Heart right ventricle (tissue), 16 donors: ENCODE data around the gene PBLD. TPM values are rescaled to one million over a fixed set of nuclear protein-coding genes. Genes with fewer than 3 reads are reported as not detected.

Source experiments
- ATAC-seq, 8 donors: fragments of 200-7000 bp; cut with Tn5 transposase; one replicate each; pipeline ENCODE4 v1.9.1; 2020; ENCODE audit warnings: mild to moderate bottlenecking in 8 of 8, moderate library complexity in 8 of 8, moderate number of reproducible peaks in 1 of 8
- DNase-seq, 2 donors: peaks; one replicate each; pipeline ENCODE4 v3.0.0-alpha.2; 2020
- H3K27ac ChIP-seq, 10 donors: fragments of 200-600 bp; sonication (generic) in 2 of 10; one replicate each; pipeline versions ENCODE4 v1.5.0 to v1.8.0; 2020 to 2022; ENCODE audit warnings: mild to moderate bottlenecking in 3 of 10
- H3K27me3 ChIP-seq, 7 donors: fragments of 200-600 bp; one replicate each; pipeline ENCODE4 v1.8.0; 2021 to 2022; ENCODE audit warnings: mild to moderate bottlenecking in 2 of 7
- H3K36me3 ChIP-seq, 9 donors: fragments of 200-600 bp; sonication (generic) in 1 of 9; one replicate each; pipeline versions ENCODE4 v1.5.0 to v1.8.0; 2020 to 2022; ENCODE audit warnings: mild to moderate bottlenecking in 2 of 9
- H3K4me1 ChIP-seq, 9 donors: fragments of 200-600 bp; sonication (generic) in 1 of 9; one replicate each; pipeline versions ENCODE4 v1.5.0 to v1.8.0; 2020 to 2022; ENCODE audit warnings: mild to moderate bottlenecking in 4 of 9
- H3K4me3 ChIP-seq, 10 donors: fragments of 200-600 bp; sonication (generic) in 2 of 10; one replicate each; pipeline versions ENCODE4 v1.5.0 to v1.8.0; 2020 to 2022; ENCODE audit warnings: mild to moderate bottlenecking in 7 of 10, moderate library complexity in 2 of 10
- H3K9me3 ChIP-seq, 11 donors: fragments of 200-600 bp in 10 of 11; sonication (generic) in 2 of 11; one replicate each; pipeline versions ENCODE4 v1.5.0 to v1.8.0; 2013 to 2022; ENCODE audit warnings: mild to moderate bottlenecking in 2 of 11, control low read depth in 1 of 11, moderate library complexity in 1 of 11
- CTCF ChIP-seq, 9 donors: fragments of 200-600 bp; sonication (generic) in 2 of 9; IDR thresholded peaks; one replicate each; pipeline versions ENCODE4 v1.5.0 to v1.8.0; 2021 to 2022; ENCODE audit warnings: antibody characterized with exemption in 9 of 9, mild to moderate bottlenecking in 5 of 9, moderate library complexity in 1 of 9
- WGBS, 2 donors: extraction: QIAGEN DNeasy Blood & Tissue Kit; methylation state at CpG; one replicate each; pipeline ENCODE4 v1.1.7; 2013; ENCODE audit warnings: inconsistent platforms in 1 of 2; 5-methylcytosine and 5-hydroxymethylcytosine counted together
- intact Hi-C, 10 donors: fragments of 100-400 bp; cut with DNase I; formaldehyde crosslinking; loops; one replicate each; pipeline versions ENCODE4 v1.11.1 to v1.14.2; 2022
- polyA plus RNA-seq, 2 donors: library from polyadenylated mRNA; stranded (reverse); fragments of 200-250 nt; gene quantifications; one replicate each; pipeline ENCODE4 v1.2.3, GENCODE V29; 2013
- total RNA-seq, 10 donors: library from RNA; stranded (reverse); fragmentation: NEBNext Ultra II Directional in 3 of 10; extraction: Animal tissue kit (Norgen Biotek cat#: 25700) in 3 of 10; gene quantifications; one replicate each; pipeline versions ENCODE4 v1.2.1 to v1.2.4, GENCODE V29; 2021 to 2023
- donor health status: Arrhythmogenic right ventricular cardiomyopathy.
- donor health status: ischemic (EF 13 %, LVEDD 7.1; RV severe dilation, severe dysfunction).
- donor health status: healthy with polysubstance abuse.
- donor health status: DM: no; HTN: yes; CAD: no.
- donor health status: DM: no; HTN: no; CAD: no.
- donor health status: ischemic (EF 25% LVEDD 6.9; RV normal size, moderate dysfunction).
- donor health status: ischemic (EF 25% LVEDD 5.7; RV mildly dilated, moderate dysfunction).
- donor health status: healthy.
- donor health status: DM: yes; HTN: yes; CAD: no.
- donor health status: Ischemic cardiomyopathy.
- donor health status: ischemic (EF 35%, LVEDD 5.7; RV mildly dilated, moderate dysfunction).
- donor health status: nonischemic (EF 11% LVEDD 7.7; RV severe dilation, severe dysfunction).
- donor health status: DM: yes; HTN: yes; CAD: no.
- donor health status: PGD.
- donor health status: ischemic (EF 29% LVEDD 5.4; RV normal size, mild dysfunction).
- donor health status: nonischemic (EF 23%, LVEDD 6.1; RV moderate dilation, normal function).

The PBLD gene
- total and polyA plus RNA-seq, 12 donors = 1.3 to 8.1 (median 5.5) TPM

GRCh38 chr10:68235581-68235980 is 97.1 kb downstream of the PBLD start:
- Histone ChIP-seq H3K9me3 (no peaks in the 10 kb centered on the region), H3K4me3 (no peak overlapping the region), H3K4me1 (peaks cover 0 to 12% (median 7%) of the 10 kb centered on the region in 9 donors), H3K36me3 (no peaks in the 10 kb centered on the region), H3K27me3 (peaks cover 0 to 16% (median 0%) of the 10 kb centered on the region in 7 donors), H3K27ac (no peak overlapping the region)
- DNase-seq (no peak), ATAC-seq (no peak)
- intact Hi-C loops = no loop called here
- no peak for TF ChIP-seq CTCF (IDR thresholded peaks at IDR 0.05)

DNA sequence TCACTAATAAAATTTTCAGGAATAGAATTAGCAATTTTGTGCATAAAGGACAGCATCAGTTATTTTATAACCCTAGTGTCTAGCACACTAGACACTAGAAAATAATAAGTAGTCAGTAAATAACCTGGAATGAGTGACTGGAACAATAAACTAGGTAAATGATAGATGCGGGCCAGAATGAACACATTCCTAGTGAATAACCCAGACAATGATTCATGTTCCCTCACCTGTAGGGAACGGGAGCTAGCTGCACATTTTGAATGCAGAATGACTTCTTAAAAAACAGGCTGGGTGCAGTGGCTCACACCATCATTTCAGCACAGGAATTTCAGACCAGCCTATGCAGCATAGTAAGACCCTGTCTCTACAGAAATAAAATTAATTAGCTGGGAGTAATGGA is 97.6 kb downstream of the PBLD start:
- Histone ChIP-seq H3K9me3 (no peaks in the 10 kb centered on the region), H3K27me3 (peaks cover 0 to 20% (median 0%) of the 10 kb centered on the region in 7 donors), H3K27ac (no peak overlapping the region), H3K36me3 (no peaks in the 10 kb centered on the region), H3K4me3 (no peak overlapping the region), H3K4me1 (peaks cover 0 to 13% (median 7%) of the 10 kb centered on the region in 9 donors)
- no peak for TF ChIP-seq CTCF (IDR thresholded peaks at IDR 0.05)
- WGBS, 2 donors = 83 to 90% methylated on average over 2 of the region's 2 CpGs
- no peak for ATAC-seq
- intact Hi-C loops = no loop called here
- no peak for DNase-seq

- intact Hi-C loops = loop anchor here in 1 of 10 donors (5.0 kb wide), 1 partner anchor 69 kb away; no protein-coding TSS in a partner anchor
- DNase-seq = no peak
- no peak for ATAC-seq
- no peaks in the 10 kb centered on the region for H3K9me3 ChIP-seq
- no peak overlapping the region for H3K27ac ChIP-seq
- 83 to 88% methylated on average over 3 of the region's 3 CpGs for WGBS, 2 donors
- peaks cover 0 to 37% (median 0%) of the 10 kb centered on the region in 7 donors for H3K27me3 ChIP-seq
- H3K4me3 ChIP-seq = no peak overlapping the region
- H3K36me3 ChIP-seq = no peaks in the 10 kb centered on the region
- no peak for TF ChIP-seq CTCF (IDR thresholded peaks at IDR 0.05)
- peaks cover 0 to 13% (median 7%) of the 10 kb centered on the region in 9 donors for H3K4me1 ChIP-seq
These were observed 99.7 kb downstream of the PBLD start for GRCh38 chr10:68233046-68233445.

Other genes starting within 250 kb of the PBLD start
- 100 to 1,000 TPM in 8 of 10 donors, 10 to 100 TPM in 2; 86.5 to 302 (median 175) TPM for gene MYPN, start 223.4 kb downstream of the PBLD start, total RNA-seq
- 10 to 100 TPM; 27.1 to 67.2 TPM for gene MYPN, start 223.4 kb downstream of the PBLD start, polyA plus RNA-seq
- not detected for gene ATOH7, start 100.8 kb downstream of the PBLD start, total RNA-seq
- under 1 TPM in 1 of 2 donors, not detected in 1; 0.01 TPM for gene ATOH7, start 100.8 kb downstream of the PBLD start, polyA plus RNA-seq
- gene HNRNPH3, start 864 bp downstream of the PBLD start, total RNA-seq = 100 to 1,000 TPM in 6 of 10 donors, 10 to 100 TPM in 4; 81.8 to 130 (median 105) TPM
- 100 to 1,000 TPM; 106 to 146 TPM for gene HNRNPH3, start 864 bp downstream of the PBLD start, polyA plus RNA-seq
- gene RUFY2, start 74.3 kb upstream of the PBLD start, total RNA-seq = 10 to 100 TPM in 4 of 10 donors, 1 to 10 TPM in 6; 7.3 to 11.6 (median 8.3) TPM
- 1 to 10 TPM; 2.6 to 9.7 TPM for gene RUFY2, start 74.3 kb upstream of the PBLD start, polyA plus RNA-seq
- 1 to 10 TPM; 1.6 to 4.4 (median 2.4) TPM for gene DNA2, start 139.0 kb upstream of the PBLD start, total RNA-seq
- gene DNA2, start 139.0 kb upstream of the PBLD start, polyA plus RNA-seq = 1 to 10 TPM; 1.1 to 3.4 TPM
- gene SLC25A16, start 194.6 kb upstream of the PBLD start, total RNA-seq = 10 to 100 TPM; 11.8 to 27.3 (median 21.1) TPM
- gene SLC25A16, start 194.6 kb upstream of the PBLD start, polyA plus RNA-seq = 10 to 100 TPM in 1 of 2 donors, 1 to 10 TPM in 1; 4.6 to 33.5 TPM
- 1 to 10 TPM; 1.9 to 4.2 (median 3.1) TPM for gene TET1, start 227.4 kb upstream of the PBLD start, total RNA-seq
- under 1 TPM; 0.17 to 0.29 TPM for gene TET1, start 227.4 kb upstream of the PBLD start, polyA plus RNA-seq